H1 (cell line): ENCODE results near the gene CD59. TPM values are rescaled to one million over a fixed set of nuclear protein-coding genes. Genes with fewer than 3 reads are reported as not detected.
A peak's percentile ranks its signal among the peaks of the same experiment; 100 is the strongest.

Source experiments
- ATF3 ChIP-seq: IDR thresholded peaks from 2 replicates; pipeline ENCODE4 v1.6.1; 2011; ENCODE audit warnings: low read depth, mild to moderate bottlenecking, low read length; ENCODE audit not compliant: insufficient read depth
- PHF8 ChIP-seq: fragments of 200-600 bp; sonication (generic); conservative IDR thresholded peaks from 2 replicates; pipeline ENCODE4 v1.7.1; 2012; ENCODE audit warnings: low read depth, mild to moderate bottlenecking, inconsistent platforms, low read length, moderate library complexity
- polyA plus RNA-seq, 7 experiments: library from polyadenylated mRNA; depleted of rRNA in 3 of 7; stranded (reverse) in 5 of 7; unstranded in 2 of 7; fragments of >200 nt in 5 of 7; fragments of 200-250 nt in 2 of 7; gene quantifications; 1 replicate in 5 of 7; 2 replicates in 1 of 7; 4 replicates in 1 of 7; pipeline versions ENCODE4 v1.2.1 to v1.2.3, GENCODE V29; 2011 to 2013; ENCODE audit warnings: missing spikeins in 2 of 7, mixed read lengths in 2 of 7
- total RNA-seq: library from RNA; stranded (reverse); fragmentation: NEBNext Ultra II Directional; extraction: Animal tissue kit (Norgen Biotek cat#: 25700); gene quantifications from 2 replicates; pipeline ENCODE4 v1.2.1, GENCODE V29; 2021

The CD59 gene
- total and polyA plus RNA-seq, 2 of the 8 experiments (the other 6 are each of a cell fraction or from before 2014, with no cell fraction given) = 63.1 to 90.3 TPM

DNA sequence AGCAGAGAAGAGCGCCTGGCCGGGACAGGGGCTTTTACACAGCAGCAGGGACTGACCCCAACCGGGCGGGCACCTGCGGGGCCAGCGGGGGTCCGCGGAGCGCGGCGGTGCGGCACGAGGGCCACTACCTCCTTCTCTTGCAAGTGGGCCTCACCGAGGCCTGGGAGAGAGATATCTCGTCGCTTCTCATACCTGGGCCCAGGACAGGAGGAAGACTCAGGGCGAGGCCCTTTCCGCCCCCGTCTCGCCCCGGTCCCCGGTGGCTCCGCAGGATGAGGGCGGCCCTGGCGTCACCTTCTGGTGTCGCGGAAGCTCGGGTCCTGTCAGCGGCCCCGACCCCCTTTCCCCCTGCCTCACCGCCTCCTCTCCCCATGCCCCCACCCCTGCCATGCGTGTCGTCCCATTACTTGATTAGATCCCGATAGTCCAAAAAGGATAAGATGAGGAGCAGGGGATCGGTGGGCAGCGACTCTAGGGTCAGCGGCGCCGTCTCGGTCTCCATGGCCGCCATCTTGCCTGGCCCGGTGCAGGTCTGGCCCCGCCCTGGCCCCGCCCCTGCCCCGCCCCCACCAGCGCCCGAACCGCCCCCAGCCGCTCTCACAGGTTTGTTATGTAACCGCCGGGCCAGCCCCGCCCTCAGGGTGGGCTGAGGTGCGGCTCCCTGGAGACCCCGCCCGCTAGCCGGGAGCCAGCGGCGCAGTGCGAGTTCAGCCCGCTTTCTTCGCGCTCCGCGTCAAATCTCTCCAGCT lies 37.9 kb upstream of the CD59 start, which contains the start of gene FBXO3 (continued):
- TF ChIP-seq ATF3 (no peak), PHF8 (peak; percentile 64)
- TF ChIP-seq, all 59 proteins: peak for 12
